Tibial nerve (tissue), 3 donors: ENCODE data around the gene SYNPO2L.
"Not testable (repeated sequence)": the region's sequence is repeated elsewhere in the genome, so short reads cannot be mapped to it uniquely, and the experiment has no call there.

ENCODE experiments used
- CTCF ChIP-seq, 5 experiments: fragments of 200-600 bp in 3 of 5; fragments of 450-650 bp in 2 of 5; sonication (generic) in 3 of 5; IDR thresholded peaks; one replicate each; pipeline ENCODE4 v1.5.1; 2016 to 2019; ENCODE audit warnings: antibody characterized with exemption in 5 of 5, mild to moderate bottlenecking in 3 of 5, moderate library complexity in 2 of 5
- POLR2A ChIP-seq, 2 donors: fragments of 450-650 bp; IDR thresholded peaks; one replicate each; pipeline ENCODE4 v1.6.1; 2017; ENCODE audit warnings: antibody characterized with exemption in 2 of 2, mild to moderate bottlenecking in 2 of 2, moderate library complexity in 2 of 2

- TF ChIP-seq POLR2A, CTCF (IDR thresholded peaks at IDR 0.05): not testable (repeated sequence)
These were observed 6.9 kb upstream of the SYNPO2L start for GRCh38 chr10:73662705-73663104.
